Osteoblast (primary cell): ENCODE results near the gene PLAGL2. TPM values are rescaled to one million over a fixed set of nuclear protein-coding genes. Genes with fewer than 3 reads are reported as not detected.
A peak's percentile ranks its signal among the peaks of the same experiment; 100 is the strongest.

Experiments
- DNase-seq: peaks from one replicate; pipeline ENCODE4 v3.0.0; 2011; ENCODE audit warnings: low spot score, mixed read lengths; ENCODE audit not compliant: insufficient read length; ENCODE audit errors: missing footprints
- H2AFZ ChIP-seq: 2 replicates; pipeline ENCODE4 v1.6.0; 2011; ENCODE audit warnings: mild to moderate bottlenecking, low read length
- H3K27ac ChIP-seq: 2 replicates; pipeline ENCODE4 v1.5.1; 2011; ENCODE audit warnings: mild to moderate bottlenecking, low read depth, low read length, moderate library complexity
- H3K27me3 ChIP-seq: 2 replicates; pipeline ENCODE4 v1.6.0; 2012; ENCODE audit warnings: mild to moderate bottlenecking, control low read depth, inconsistent platforms, low read length, moderate library complexity; ENCODE audit not compliant: insufficient read depth
- H3K36me3 ChIP-seq: 2 replicates; pipeline ENCODE4 v1.5.1; 2011; ENCODE audit warnings: mild to moderate bottlenecking, low read length, control low read depth, moderate library complexity; ENCODE audit not compliant: insufficient read depth
- H3K4me1 ChIP-seq: 2 replicates; pipeline ENCODE4 v1.5.1; 2011; ENCODE audit warnings: mild to moderate bottlenecking, low read length, control low read depth, moderate library complexity; ENCODE audit not compliant: insufficient read depth
- H3K4me2 ChIP-seq: 2 replicates; pipeline ENCODE4 v1.6.0; 2011; ENCODE audit warnings: mild to moderate bottlenecking, low read length; ENCODE audit not compliant: insufficient read depth
- H3K4me3 ChIP-seq: fragments of 200-600 bp; sonication (generic); 3 replicates; pipeline ENCODE4 v1.5.1; 2012; ENCODE audit warnings: mild to moderate bottlenecking, low read length, inconsistent platforms; ENCODE audit not compliant: insufficient read depth
- H3K79me2 ChIP-seq: 2 replicates; pipeline ENCODE4 v1.6.0; 2012; ENCODE audit warnings: mild to moderate bottlenecking, low read length, control low read depth, inconsistent platforms; ENCODE audit not compliant: insufficient read depth
- H3K9me3 ChIP-seq: 2 replicates; pipeline ENCODE4 v1.5.1; 2011; ENCODE audit warnings: low read depth, low read length, control low read depth
- H4K20me1 ChIP-seq: 2 replicates; pipeline ENCODE4 v1.6.0; 2012; ENCODE audit warnings: mild to moderate bottlenecking, low read length, control low read depth; ENCODE audit not compliant: insufficient read depth
- total RNA-seq: library from RNA; depleted of rRNA; stranded (reverse); fragments of >200 nt; gene quantifications from 2 replicates; pipeline ENCODE4 v1.2.3, GENCODE V29; 2012
- TF ChIP-seq, protein P1 (sequence below): IDR thresholded peaks from 2 replicates; pipeline ENCODE4 v1.5.1; 2011; ENCODE audit warnings: mild to moderate bottlenecking, low read depth, low read length, moderate library complexity; ENCODE audit errors: extremely low read depth

Gene PLAGL2
- total RNA-seq, 1 donor = 2.5 TPM

DNA sequence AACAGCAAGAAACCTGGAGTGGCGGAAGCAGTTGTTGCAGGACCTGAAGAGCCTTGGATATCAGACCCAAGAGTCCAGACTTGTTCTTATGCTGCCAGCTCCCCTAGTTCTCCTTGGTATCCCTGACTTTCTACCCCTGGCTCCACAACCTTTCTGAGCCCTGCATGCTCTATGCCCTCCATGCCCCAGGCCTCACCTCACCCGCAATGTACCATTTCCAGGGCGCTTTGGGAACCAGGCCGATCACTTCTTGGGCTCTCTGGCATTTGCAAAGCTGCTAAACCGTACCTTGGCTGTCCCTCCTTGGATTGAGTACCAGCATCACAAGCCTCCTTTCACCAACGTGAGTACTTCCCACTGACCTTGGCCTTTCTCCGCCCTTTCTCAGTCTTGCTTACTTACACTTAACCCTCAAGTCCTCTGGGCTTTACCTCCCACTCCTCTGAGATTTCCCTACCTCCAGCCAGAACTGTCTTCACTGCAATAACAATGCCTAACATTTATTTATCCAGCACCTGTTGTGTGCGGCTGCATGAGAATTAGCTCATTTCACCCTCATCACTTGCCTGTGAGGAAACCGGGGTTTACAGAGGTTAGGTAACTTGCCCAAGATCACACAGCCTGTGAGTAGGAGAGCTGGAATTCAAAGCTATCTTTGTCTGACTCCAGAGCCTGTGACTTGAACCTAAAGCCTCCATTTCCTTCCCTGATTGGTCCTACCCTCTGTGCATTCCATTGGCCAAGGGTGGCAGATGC lies 2.5 kb upstream of the PLAGL2 start:
- Histone ChIP-seq H3K9me3 (no peaks in the 10 kb centered on the region), H3K27me3 (no peaks in the 10 kb centered on the region), H3K4me1 (peaks cover 28% of the 10 kb centered on the region), H4K20me1 (peaks cover 14% of the 10 kb centered on the region), H3K4me2 (peak overlapping the region; percentile 3), H3K36me3 (peaks cover 12% of the 10 kb centered on the region), H3K27ac (peak overlapping the region; percentile 15), H3K79me2 (peaks cover 60% of the 10 kb centered on the region), H3K4me3 (no peak overlapping the region), H2AFZ (no peak overlapping the region)
- TF ChIP-seq, protein P1, sequence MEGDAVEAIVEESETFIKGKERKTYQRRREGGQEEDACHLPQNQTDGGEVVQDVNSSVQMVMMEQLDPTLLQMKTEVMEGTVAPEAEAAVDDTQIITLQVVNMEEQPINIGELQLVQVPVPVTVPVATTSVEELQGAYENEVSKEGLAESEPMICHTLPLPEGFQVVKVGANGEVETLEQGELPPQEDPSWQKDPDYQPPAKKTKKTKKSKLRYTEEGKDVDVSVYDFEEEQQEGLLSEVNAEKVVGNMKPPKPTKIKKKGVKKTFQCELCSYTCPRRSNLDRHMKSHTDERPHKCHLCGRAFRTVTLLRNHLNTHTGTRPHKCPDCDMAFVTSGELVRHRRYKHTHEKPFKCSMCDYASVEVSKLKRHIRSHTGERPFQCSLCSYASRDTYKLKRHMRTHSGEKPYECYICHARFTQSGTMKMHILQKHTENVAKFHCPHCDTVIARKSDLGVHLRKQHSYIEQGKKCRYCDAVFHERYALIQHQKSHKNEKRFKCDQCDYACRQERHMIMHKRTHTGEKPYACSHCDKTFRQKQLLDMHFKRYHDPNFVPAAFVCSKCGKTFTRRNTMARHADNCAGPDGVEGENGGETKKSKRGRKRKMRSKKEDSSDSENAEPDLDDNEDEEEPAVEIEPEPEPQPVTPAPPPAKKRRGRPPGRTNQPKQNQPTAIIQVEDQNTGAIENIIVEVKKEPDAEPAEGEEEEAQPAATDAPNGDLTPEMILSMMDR = no peak
- DNase-seq = peak; percentile 13

DNA sequence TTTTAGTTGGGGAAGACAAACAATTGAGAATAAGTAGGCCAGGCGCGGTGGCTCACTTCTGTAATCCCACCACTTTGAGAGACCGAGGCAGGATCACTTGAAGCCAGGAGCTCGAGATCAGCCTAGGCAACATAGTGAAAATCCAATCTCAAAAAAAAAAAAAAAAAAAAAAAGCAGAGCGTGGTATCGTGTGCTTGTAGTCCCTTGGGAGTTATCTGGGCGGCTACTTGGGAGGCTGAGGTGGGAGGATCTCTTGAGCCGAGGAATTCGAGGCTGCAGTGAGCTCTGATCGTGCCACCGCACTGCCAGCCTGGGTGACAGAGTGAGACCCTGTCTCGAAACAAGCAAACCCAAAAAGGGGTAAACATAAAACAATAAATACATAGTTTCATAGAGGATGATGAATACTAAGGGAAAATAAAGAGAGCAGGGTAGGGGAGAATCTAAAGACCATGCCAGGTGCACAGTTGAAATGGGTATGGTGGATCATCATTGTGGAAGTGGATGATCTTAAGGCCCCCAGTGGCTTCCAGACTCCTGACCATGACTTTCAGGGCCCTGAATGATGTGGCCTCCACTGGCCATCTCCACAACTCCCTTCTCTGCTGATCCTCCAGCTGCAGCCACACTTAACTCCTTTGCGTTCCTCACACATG lies 1.1 kb upstream of the PLAGL2 start:
- Histone ChIP-seq H3K4me2 (peak overlapping the region; percentile 98), H3K79me2 (peaks cover 72% of the 10 kb centered on the region), H3K4me1 (peaks cover 28% of the 10 kb centered on the region), H2AFZ (peak overlapping the region; percentile 91), H3K27me3 (no peaks in the 10 kb centered on the region), H4K20me1 (peaks cover 16% of the 10 kb centered on the region), H3K36me3 (peaks cover 9% of the 10 kb centered on the region), H3K27ac (peak overlapping the region; percentile 79), H3K4me3 (peak overlapping the region; percentile 92), H3K9me3 (no peaks in the 10 kb centered on the region)
- TF ChIP-seq, protein P1 = no peak
- peak; percentile 78 for DNase-seq

- H3K36me3 ChIP-seq = peaks cover 6% of the 10 kb centered on the region
- peaks cover 24% of the 10 kb centered on the region for H4K20me1 ChIP-seq
- H2AFZ ChIP-seq = peak overlapping the region; percentile 58
- TF ChIP-seq, protein P1 = no peak
- H3K27ac ChIP-seq = peak overlapping the region; percentile 70
- peak overlapping the region; percentile 92 for H3K4me3 ChIP-seq
- H3K4me2 ChIP-seq = peak overlapping the region; percentile 93
- peak; percentile 76 for DNase-seq
- H3K4me1 ChIP-seq = peaks cover 36% of the 10 kb centered on the region
- H3K9me3 ChIP-seq = no peaks in the 10 kb centered on the region
- H3K27me3 ChIP-seq = no peaks in the 10 kb centered on the region
- peaks cover 86% of the 10 kb centered on the region for H3K79me2 ChIP-seq
Measured at GRCh38 chr20:32206760-32207625, 550 bp downstream of the PLAGL2 start.
